ENCODE results near the gene POLR1A. TPM values are rescaled to one million over a fixed set of nuclear protein-coding genes. Genes with fewer than 3 reads are reported as not detected.

The POLR1A gene
- total RNA-seq, 2 donors from 2014 or later: 37.9 to 45.5 TPM

DNA sequence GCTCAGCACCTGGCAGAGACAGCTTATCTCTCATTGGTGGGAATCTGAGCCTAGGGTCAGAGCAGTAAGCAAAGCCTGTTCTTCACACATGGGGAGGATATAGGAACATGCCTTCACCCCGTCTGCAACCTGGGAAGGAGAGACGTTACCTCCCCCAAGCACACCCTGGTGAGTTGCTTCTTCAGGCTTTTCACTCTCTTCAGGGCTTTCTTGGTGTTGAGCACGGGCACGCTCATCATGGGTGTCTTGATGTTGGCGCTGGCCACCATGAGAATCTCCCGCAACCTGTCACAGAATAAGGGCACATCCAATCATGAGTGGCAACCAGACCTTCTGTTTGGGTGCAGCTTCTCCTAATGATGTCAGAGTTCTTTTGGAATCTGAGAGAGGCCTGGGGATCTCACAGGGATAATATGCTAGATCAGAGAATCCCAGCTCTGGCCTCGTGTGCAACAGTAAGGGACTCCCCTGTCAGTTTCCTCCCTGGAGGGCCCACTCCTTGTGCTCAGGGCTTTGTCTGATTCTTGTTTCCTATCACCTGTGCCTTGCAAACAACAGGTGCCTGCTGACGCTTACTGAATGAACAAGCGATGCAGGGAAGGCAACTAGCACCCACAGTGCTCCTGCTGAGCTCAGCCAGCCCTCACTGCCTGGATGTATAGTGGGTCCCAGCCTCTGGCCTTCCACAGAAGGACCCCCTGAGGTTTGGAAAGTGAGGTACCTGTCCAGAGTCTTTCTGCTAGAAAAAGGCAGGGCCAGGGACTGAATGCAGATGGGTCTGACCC is 66.3 kb downstream of the POLR1A start:
- Mint-ChIP-seq H3K4me3 (no peak overlapping the region), H3K27ac (no peak overlapping the region), H3K27me3 (ENCODE audit: insufficient read depth) (no peaks in the 10 kb centered on the region), H3K9me3 (no peaks in the 10 kb centered on the region), H3K4me1 (peaks cover 11% of the 10 kb centered on the region), H3K36me3 (ENCODE audit: low read depth) (peaks cover 84% of the 10 kb centered on the region)
- TF ChIP-seq, protein P1, sequence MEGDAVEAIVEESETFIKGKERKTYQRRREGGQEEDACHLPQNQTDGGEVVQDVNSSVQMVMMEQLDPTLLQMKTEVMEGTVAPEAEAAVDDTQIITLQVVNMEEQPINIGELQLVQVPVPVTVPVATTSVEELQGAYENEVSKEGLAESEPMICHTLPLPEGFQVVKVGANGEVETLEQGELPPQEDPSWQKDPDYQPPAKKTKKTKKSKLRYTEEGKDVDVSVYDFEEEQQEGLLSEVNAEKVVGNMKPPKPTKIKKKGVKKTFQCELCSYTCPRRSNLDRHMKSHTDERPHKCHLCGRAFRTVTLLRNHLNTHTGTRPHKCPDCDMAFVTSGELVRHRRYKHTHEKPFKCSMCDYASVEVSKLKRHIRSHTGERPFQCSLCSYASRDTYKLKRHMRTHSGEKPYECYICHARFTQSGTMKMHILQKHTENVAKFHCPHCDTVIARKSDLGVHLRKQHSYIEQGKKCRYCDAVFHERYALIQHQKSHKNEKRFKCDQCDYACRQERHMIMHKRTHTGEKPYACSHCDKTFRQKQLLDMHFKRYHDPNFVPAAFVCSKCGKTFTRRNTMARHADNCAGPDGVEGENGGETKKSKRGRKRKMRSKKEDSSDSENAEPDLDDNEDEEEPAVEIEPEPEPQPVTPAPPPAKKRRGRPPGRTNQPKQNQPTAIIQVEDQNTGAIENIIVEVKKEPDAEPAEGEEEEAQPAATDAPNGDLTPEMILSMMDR (conservative IDR thresholded peaks at IDR 0.05): no peak
- WGBS, 2 experiments (ENCODE audit: insufficient coverage in 1 of 2, insufficient read length in 1 of 2): 94 to 96% methylated on average over 9 of the region's 9 CpGs
- Histone ChIP-seq H3K4me1 (ENCODE audit: control insufficient read depth, insufficient read depth, low read length) (no peaks in the 10 kb centered on the region), H3K27me3 (ENCODE audit: control insufficient read depth, insufficient read depth, low read length, poor library complexity, severe bottlenecking) (no peaks in the 10 kb centered on the region), H3K27ac (ENCODE audit: low read depth, low read length) (no peak overlapping the region), H3K9me3 (ENCODE audit: control insufficient read depth, low read length) (no peaks in the 10 kb centered on the region), H3K4me3 (ENCODE audit: low read length) (no peak overlapping the region), H3K36me3 (ENCODE audit: control insufficient read depth, insufficient read depth, low read length) (peaks cover 83% of the 10 kb centered on the region), H3K9ac (ENCODE audit: extremely low read depth, low read length, poor library complexity, severe bottlenecking) (no peak overlapping the region)
- DNase-seq: no peak

DNA sequence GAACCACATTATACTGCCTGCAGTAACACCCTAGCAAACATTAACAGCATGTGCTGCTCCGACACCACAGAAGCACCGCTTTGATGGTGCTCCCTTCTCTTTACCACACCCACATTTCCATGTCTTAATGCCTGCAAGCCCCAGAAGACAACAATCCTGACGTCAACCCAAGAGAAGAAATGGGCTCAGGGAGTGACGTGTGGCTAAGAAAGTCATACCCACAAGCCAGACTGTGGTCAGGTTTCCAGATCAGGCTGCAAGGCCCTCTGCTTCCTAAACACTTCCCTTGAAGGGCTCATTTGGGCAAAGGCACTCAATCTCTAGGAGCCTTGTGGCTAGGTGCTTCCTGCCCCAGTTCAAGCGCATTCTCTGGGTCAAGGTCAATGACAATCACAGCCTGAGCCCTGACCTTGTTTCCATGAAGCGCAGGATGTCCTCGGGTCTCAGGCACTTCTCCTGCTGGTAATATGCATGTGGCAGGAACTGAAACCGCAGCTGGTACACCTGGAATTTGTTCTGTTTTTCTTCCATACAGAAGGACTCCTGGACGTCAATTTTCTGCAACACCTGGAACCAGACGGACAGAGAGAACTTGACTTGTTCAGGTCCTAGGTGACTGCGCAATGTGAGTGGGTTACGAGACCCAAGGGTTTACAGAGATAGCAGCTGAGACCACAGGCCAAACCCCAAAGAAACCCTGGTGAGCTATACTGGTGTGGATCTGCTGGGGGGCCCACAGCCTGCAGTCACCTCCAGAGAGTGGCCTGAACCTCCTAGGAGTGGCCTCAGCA is 67.2 kb downstream of the POLR1A start:
- H3K4me1 ChIP-seq (ENCODE audit: control insufficient read depth, insufficient read depth, low read length): no peaks in the 10 kb centered on the region
- Mint-ChIP-seq H3K27ac (peak overlapping the region; percentile 70), H3K4me1 (peaks cover 11% of the 10 kb centered on the region), H3K27me3 (ENCODE audit: insufficient read depth) (no peaks in the 10 kb centered on the region), H3K9me3 (no peaks in the 10 kb centered on the region), H3K36me3 (ENCODE audit: low read depth) (peaks cover 87% of the 10 kb centered on the region), H3K4me3 (no peak overlapping the region)
- H3K9ac ChIP-seq (ENCODE audit: extremely low read depth, low read length, poor library complexity, severe bottlenecking): no peak overlapping the region
- no peak overlapping the region for H3K27ac ChIP-seq (ENCODE audit: low read depth, low read length)
- H3K9me3 ChIP-seq (ENCODE audit: control insufficient read depth, low read length): no peaks in the 10 kb centered on the region
- 94 to 96% methylated on average over 11 to 12 of the region's 12 CpGs for WGBS, 2 experiments (ENCODE audit: insufficient coverage in 1 of 2, insufficient read length in 1 of 2)
- no peak for DNase-seq
- peaks cover 82% of the 10 kb centered on the region for H3K36me3 ChIP-seq (ENCODE audit: control insufficient read depth, insufficient read depth, low read length)
- H3K4me3 ChIP-seq (ENCODE audit: low read length): no peak overlapping the region
- TF ChIP-seq, protein P1 (conservative IDR thresholded peaks at IDR 0.05): no peak
- no peaks in the 10 kb centered on the region for H3K27me3 ChIP-seq (ENCODE audit: control insufficient read depth, insufficient read depth, low read length, poor library complexity, severe bottlenecking)

DNA sequence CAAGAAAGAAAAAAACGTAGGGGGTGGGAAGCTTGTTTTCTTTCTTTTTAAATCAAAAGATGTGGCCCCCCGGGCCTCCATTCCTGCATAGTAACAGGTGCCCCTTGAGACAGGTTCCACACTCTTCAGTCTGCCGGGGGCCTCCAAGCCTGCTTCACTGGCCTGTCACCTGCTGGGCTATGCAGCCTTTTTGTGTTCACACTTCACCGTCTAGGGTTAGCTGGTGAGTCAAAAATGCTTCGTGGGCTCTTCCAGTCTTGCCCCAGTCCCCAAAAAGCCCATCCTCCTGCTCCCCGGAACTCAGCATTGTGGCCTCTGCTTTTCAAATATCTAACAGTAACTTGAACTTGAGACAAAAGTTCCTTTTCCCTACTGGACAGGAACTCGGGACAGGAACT is 67.9 kb downstream of the POLR1A start:
- TF ChIP-seq, protein P1 (conservative IDR thresholded peaks at IDR 0.05): no peak
- no peak overlapping the region for H3K27ac ChIP-seq (ENCODE audit: low read depth, low read length)
- WGBS, 2 experiments (ENCODE audit: insufficient coverage in 1 of 2, insufficient read length in 1 of 2): 89 to 96% methylated on average over 5 to 7 of the region's 7 CpGs

More for the DNA sequence above, 67.9 kb downstream of the POLR1A start:
- Mint-ChIP-seq H3K36me3 (ENCODE audit: low read depth) (peaks cover 86% of the 10 kb centered on the region), H3K4me1 (peaks cover 11% of the 10 kb centered on the region), H3K27me3 (ENCODE audit: insufficient read depth) (no peaks in the 10 kb centered on the region), H3K4me3 (no peak overlapping the region), H3K9me3 (no peaks in the 10 kb centered on the region), H3K27ac (peak overlapping the region; percentile 70)
- no peak overlapping the region for H3K4me3 ChIP-seq (ENCODE audit: low read length)
- H3K27me3 ChIP-seq (ENCODE audit: control insufficient read depth, insufficient read depth, low read length, poor library complexity, severe bottlenecking): no peaks in the 10 kb centered on the region
- H3K36me3 ChIP-seq (ENCODE audit: control insufficient read depth, insufficient read depth, low read length): peaks cover 82% of the 10 kb centered on the region
- H3K4me1 ChIP-seq (ENCODE audit: control insufficient read depth, insufficient read depth, low read length): no peaks in the 10 kb centered on the region
- no peaks in the 10 kb centered on the region for H3K9me3 ChIP-seq (ENCODE audit: control insufficient read depth, low read length)
- no peak overlapping the region for H3K9ac ChIP-seq (ENCODE audit: extremely low read depth, low read length, poor library complexity, severe bottlenecking)
- no peak for DNase-seq

Measured in endodermal cell (in vitro differentiated cells).